Body of pancreas (tissue), 4 donors: ENCODE measurements around the gene SIPA1L3.

Source experiments
- POLR2A ChIP-seq, 3 donors: fragments of 450-650 bp; IDR thresholded peaks; one replicate each; pipeline ENCODE4 v1.6.1; 2016; ENCODE audit warnings: antibody characterized with exemption in 3 of 3, mild to moderate bottlenecking in 2 of 3
- TF ChIP-seq, protein P1 (sequence below), 7 experiments: fragments of 450-650 bp in 4 of 7; fragments of 200-600 bp in 3 of 7; sonication (generic) in 3 of 7; IDR thresholded peaks; one replicate each; pipeline ENCODE4 v1.5.1; 2016 to 2019; ENCODE audit warnings: antibody characterized with exemption in 7 of 7

DNA sequence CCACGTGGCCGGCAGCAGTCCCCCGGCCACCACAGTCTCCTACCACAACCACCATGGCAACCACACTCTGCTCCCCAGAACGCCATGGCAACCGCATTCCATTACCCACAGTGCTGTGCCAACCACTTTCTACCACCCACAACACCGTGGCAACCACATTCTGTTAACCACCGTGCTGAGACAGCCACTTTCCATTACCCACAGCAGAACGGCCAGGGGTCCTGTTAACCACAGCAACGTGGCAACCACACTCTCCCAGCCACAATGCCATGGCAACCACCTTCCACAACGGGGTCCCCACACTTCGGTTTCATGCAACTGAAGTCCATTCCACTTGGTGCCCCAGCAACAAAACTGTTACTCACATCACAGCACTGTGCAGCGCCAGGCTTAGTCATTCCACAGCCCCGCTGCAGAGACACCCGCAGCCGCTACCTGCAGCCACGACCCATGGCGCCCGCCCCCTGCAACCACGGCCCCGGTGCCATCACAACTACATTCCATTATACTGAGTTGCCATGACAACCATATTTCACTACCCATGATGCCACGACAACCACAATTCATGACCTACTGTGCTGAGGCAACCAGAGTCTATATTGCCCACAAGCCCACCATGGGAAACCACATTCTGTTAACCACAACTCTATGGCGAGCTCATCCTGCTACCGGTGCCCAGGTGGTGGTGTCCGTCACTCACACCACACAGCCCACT, 307.1 kb downstream of the SIPA1L3 start:
- TF ChIP-seq, protein P1, sequence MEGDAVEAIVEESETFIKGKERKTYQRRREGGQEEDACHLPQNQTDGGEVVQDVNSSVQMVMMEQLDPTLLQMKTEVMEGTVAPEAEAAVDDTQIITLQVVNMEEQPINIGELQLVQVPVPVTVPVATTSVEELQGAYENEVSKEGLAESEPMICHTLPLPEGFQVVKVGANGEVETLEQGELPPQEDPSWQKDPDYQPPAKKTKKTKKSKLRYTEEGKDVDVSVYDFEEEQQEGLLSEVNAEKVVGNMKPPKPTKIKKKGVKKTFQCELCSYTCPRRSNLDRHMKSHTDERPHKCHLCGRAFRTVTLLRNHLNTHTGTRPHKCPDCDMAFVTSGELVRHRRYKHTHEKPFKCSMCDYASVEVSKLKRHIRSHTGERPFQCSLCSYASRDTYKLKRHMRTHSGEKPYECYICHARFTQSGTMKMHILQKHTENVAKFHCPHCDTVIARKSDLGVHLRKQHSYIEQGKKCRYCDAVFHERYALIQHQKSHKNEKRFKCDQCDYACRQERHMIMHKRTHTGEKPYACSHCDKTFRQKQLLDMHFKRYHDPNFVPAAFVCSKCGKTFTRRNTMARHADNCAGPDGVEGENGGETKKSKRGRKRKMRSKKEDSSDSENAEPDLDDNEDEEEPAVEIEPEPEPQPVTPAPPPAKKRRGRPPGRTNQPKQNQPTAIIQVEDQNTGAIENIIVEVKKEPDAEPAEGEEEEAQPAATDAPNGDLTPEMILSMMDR (IDR thresholded peaks at IDR 0.05): no peak
- no peak for TF ChIP-seq POLR2A (IDR thresholded peaks at IDR 0.05)
